SK-MEL-5 (cell line): ENCODE measurements around the gene NEUROD2. TPM values are rescaled to one million over a fixed set of nuclear protein-coding genes. Genes with fewer than 3 reads are reported as not detected.
A peak's percentile ranks its signal among the peaks of the same experiment; 100 is the strongest.

Experiments
- DNase-seq: peaks from one replicate; pipeline ENCODE4 v3.0.0-alpha.2; 2016; ENCODE audit warnings: low read depth, low spot score
- in situ Hi-C: cut with HindIII; loops from 2 replicates; pipeline ENCODE4 v1.10.0; 2016; ENCODE audit warnings: low sequenced_read_pairs, high pct_unique_total_duplicates, low pct_unique_long_range_greater_than_20kb
- total RNA-seq: library from RNA; depleted of rRNA; stranded (reverse); fragments of >200 nt; shearing (Covaris generic); gene quantifications from 2 replicates; pipeline ENCODE4 v1.2.3, GENCODE V29; 2014; rRNA removed

NEUROD2 gene
- total RNA-seq, 1 experiment from 2014 or later = not detected

- in situ Hi-C loops = no loop called here
These were observed 38.6 kb downstream of the NEUROD2 start for GRCh38 chr17:39569126-39569525.

DNA sequence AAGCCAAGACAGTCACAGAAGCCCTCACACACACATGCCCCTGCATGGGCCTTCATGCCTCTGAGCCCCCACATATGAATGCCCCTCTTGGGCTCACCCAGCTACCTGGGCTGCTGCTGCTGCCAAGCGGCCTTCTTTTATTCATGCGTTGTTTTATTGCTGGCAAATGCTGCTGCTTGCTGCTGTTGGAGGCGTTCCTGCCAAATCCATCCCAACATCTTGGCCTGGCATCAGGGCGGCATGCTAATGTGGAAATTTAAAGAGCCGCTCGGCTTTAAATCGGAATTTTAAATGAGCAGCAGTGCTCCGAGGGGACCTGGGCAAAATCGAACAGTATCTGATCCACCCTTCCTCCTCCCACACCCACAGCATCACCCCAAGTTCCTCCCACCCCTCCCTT lies 39.0 kb downstream of the NEUROD2 start:
- in situ Hi-C loops = no loop called here

More at GRCh38 chr17:39569126-39569525, 38.6 kb downstream of the NEUROD2 start:
- no peak for DNase-seq

GRCh38 chr17:39566094-39566850 lies 41.4 kb downstream of the NEUROD2 start:
- in situ Hi-C loops = no loop called here
- no peak for DNase-seq

More for the DNA sequence above, 39.0 kb downstream of the NEUROD2 start:
- DNase-seq = no peak

GRCh38 chr17:39564211-39564848 lies 43.4 kb downstream of the NEUROD2 start:
- in situ Hi-C loops = no loop called here
- DNase-seq = peak; percentile 22

DNA sequence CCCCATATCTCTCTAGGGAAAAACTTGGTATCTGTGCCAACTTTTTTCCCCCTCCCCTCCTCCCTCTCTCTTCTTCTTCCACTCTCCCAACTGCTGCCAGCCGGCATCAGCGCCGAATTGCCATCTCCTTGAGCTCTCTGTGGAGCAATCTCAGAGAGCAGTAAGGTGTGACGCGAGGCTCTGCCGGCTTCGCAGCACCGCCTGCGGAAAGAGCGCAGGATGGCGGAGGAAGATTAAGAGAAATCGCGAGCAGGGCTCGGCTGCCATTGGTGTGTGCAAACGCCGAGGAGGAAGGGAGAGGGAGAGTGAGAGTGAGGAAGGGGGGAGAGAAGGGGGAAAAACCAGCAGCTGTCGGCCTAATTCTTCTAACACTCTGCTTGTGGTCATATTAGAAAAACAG lies 44.2 kb downstream of the NEUROD2 start:
- no peak for DNase-seq
- in situ Hi-C loops = no loop called here

DNA sequence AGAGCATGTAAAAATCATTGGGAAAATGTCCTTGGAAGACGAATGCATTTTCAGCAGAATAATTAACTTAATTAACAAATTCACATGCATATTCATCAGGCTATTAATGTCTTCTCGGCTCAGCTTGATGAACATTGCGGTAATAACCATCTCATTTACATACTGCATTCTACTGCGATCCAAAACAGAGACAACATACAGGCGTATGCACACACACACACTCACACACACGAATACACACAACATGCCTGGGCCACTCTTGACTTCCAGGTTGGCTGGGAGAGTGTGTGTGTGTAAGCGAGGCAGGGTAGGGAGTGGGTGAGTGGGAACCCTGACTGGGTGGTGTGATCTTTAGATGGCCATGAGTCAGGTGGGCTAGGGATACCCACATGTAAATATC lies 44.7 kb downstream of the NEUROD2 start:
- DNase-seq = no peak
- in situ Hi-C loops = no loop called here

DNA sequence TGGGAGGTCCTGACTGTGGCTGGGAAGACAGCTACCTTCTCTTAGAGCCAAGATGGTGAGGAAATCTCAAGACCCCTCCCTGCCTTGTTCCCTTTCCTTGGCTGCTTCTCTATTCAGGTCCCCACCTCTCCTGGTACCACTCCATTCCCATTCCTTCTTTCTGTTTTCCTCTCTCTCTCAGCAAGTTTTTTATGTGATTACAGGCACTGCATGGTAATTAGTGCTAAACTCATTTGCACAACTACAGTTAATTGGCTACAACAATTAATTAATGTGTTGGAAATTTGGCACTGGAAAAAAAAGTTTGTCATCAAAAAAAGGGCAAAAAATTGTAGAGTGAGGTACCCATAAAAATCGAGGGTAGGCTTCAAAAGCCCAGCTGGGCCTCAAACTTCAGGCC lies 45.3 kb downstream of the NEUROD2 start:
- in situ Hi-C loops = no loop called here
- DNase-seq = no peak

GRCh38 chr17:39556423-39556822 lies 51.3 kb downstream of the NEUROD2 start:
- no peak for DNase-seq
- in situ Hi-C loops = no loop called here

- in situ Hi-C loops = no loop called here
- DNase-seq = no peak
These were observed 52.4 kb downstream of the NEUROD2 start for GRCh38 chr17:39555368-39555767.

Other genes starting within 250 kb of the NEUROD2 start
- 8.0 and 9.8 TPM in 2 replicates for gene FBXL20, start 206.3 kb downstream of the NEUROD2 start, total RNA-seq
- gene MED1, start 156.7 kb downstream of the NEUROD2 start, total RNA-seq = 20.1 and 22.1 TPM in 2 replicates
- gene CDK12, start 146.4 kb downstream of the NEUROD2 start, total RNA-seq = 40.7 TPM in 2 replicates
- 0.08 TPM in 1 of 2 replicates, not detected in the other for gene PPP1R1B, start 19.0 kb upstream of the NEUROD2 start, total RNA-seq
- gene STARD3, start 29.2 kb upstream of the NEUROD2 start, total RNA-seq = 21.2 and 32.9 TPM in 2 replicates
- gene TCAP, start 57.4 kb upstream of the NEUROD2 start, total RNA-seq = 0.05 and 0.53 TPM in 2 replicates
- gene PNMT, start 60.5 kb upstream of the NEUROD2 start, total RNA-seq = not detected in 2 replicates
- gene PGAP3, start 80.1 kb upstream of the NEUROD2 start, total RNA-seq = 6.6 and 7.2 TPM in 2 replicates
- gene ERBB2, start 92.1 kb upstream of the NEUROD2 start, total RNA-seq = 11.9 and 12.4 TPM in 2 replicates
- 50.0 and 58.8 TPM in 2 replicates for gene MIEN1, start 122.6 kb upstream of the NEUROD2 start, total RNA-seq
- 0.11 TPM in 1 of 2 replicates, not detected in the other for gene GRB7, start 130.0 kb upstream of the NEUROD2 start, total RNA-seq